Measurements from ENCODE around the gene ANKRD23.

Gene ANKRD23

GRCh38 chr2:96868555-96869280 is 24.9 kb upstream of the ANKRD23 start:
- Histone ChIP-seq H4K8ac (ENCODE audit: low read depth, low read length) (peak overlapping the region; percentile 91), H3K14ac (ENCODE audit: low read length) (peak overlapping the region; percentile 99), H3K79me1 (ENCODE audit: low read length) (peaks cover 47% of the 10 kb centered on the region), H3K36me3 (ENCODE audit: control insufficient read depth in 1 of 2, insufficient read depth in 2 of 2, low read length in 2 of 2) (peaks cover 40 to 48% of the 10 kb centered on the region in 2 experiments), H3K18ac (ENCODE audit: low read length) (peak overlapping the region; percentile 97), H2AFZ (ENCODE audit: insufficient read depth, low read length, poor library complexity) (peak overlapping the region; percentile 64), H3K23ac (ENCODE audit: low read length) (no peak overlapping the region), H3K9me3 (ENCODE audit: insufficient read depth, low read depth, low read length) (peaks cover 2% of the 10 kb centered on the region), H3K4ac (ENCODE audit: low read depth, low read length) (peak overlapping the region; percentile 100), H3K4me2 (ENCODE audit: low read length) (peak overlapping the region; percentile 83), H2BK120ac (ENCODE audit: insufficient read depth, low read length, poor library complexity) (peak overlapping the region; percentile 98), H2BK5ac (ENCODE audit: low read depth, low read length, poor library complexity) (peak overlapping the region; percentile 99), H2AK5ac (ENCODE audit: low read length) (peak overlapping the region; percentile 84), H4K12ac (ENCODE audit: low read depth, low read length) (peak overlapping the region; percentile 76), H3K9ac (ENCODE audit: low read length) (peak overlapping the region; percentile 97), H3K79me2 (ENCODE audit: control insufficient read depth, insufficient read depth, low read length, poor library complexity) (peaks cover 48% of the 10 kb centered on the region), H4K91ac (ENCODE audit: low read depth, low read length) (peak overlapping the region; percentile 98), H3K27me3 (ENCODE audit: insufficient read depth, low read length) (no peaks in the 10 kb centered on the region), H3K4me3 (ENCODE audit: low read depth, low read length) (peak overlapping the region; percentile 91), H3K27ac (ENCODE audit: low read depth, low read length) (peak overlapping the region; percentile 93), H3K4me1 (ENCODE audit: control insufficient read depth in 1 of 2, insufficient read depth in 2 of 2, low read length in 2 of 2) (peaks cover 31 to 37% of the 10 kb centered on the region in 2 experiments), H2BK12ac (ENCODE audit: low read length) (no peak overlapping the region)
- DNase-seq = peak in 1 of 2 donors; percentile 59
- no CpG with 5 or more reads among the region's 76 CpGs for WGBS (ENCODE audit: extremely low coverage, insufficient coverage, insufficient read length)

- Histone ChIP-seq H3K27ac (ENCODE audit: low read depth, low read length) (peak overlapping the region; percentile 93), H3K14ac (ENCODE audit: low read length) (peak overlapping the region; percentile 94), H3K27me3 (ENCODE audit: insufficient read depth, low read length) (no peaks in the 10 kb centered on the region), H3K4ac (ENCODE audit: low read depth, low read length) (peak overlapping the region; percentile 100), H2AK5ac (ENCODE audit: low read length) (peak overlapping the region; percentile 81), H3K9me3 (ENCODE audit: insufficient read depth, low read depth, low read length) (no peaks in the 10 kb centered on the region), H3K4me2 (ENCODE audit: low read length) (peak overlapping the region; percentile 83), H2AFZ (ENCODE audit: insufficient read depth, low read length, poor library complexity) (peak overlapping the region; percentile 57), H3K36me3 (ENCODE audit: control insufficient read depth in 1 of 2, insufficient read depth in 2 of 2, low read length in 2 of 2) (peaks cover 48 to 55% of the 10 kb centered on the region in 2 experiments), H3K79me1 (ENCODE audit: low read length) (peaks cover 41% of the 10 kb centered on the region), H3K23ac (ENCODE audit: low read length) (no peak overlapping the region), H4K8ac (ENCODE audit: low read depth, low read length) (peak overlapping the region; percentile 91), H2BK5ac (ENCODE audit: low read depth, low read length, poor library complexity) (peak overlapping the region; percentile 99), H2BK12ac (ENCODE audit: low read length) (peak overlapping the region; percentile 53), H3K9ac (ENCODE audit: low read length) (peak overlapping the region; percentile 87), H3K4me1 (ENCODE audit: control insufficient read depth in 1 of 2, insufficient read depth in 2 of 2, low read length in 2 of 2) (peaks cover 24 to 30% of the 10 kb centered on the region in 2 experiments), H3K79me2 (ENCODE audit: control insufficient read depth, insufficient read depth, low read length, poor library complexity) (peaks cover 45% of the 10 kb centered on the region), H4K12ac (ENCODE audit: low read depth, low read length) (peak overlapping the region; percentile 76), H3K18ac (ENCODE audit: low read length) (peak overlapping the region; percentile 97), H4K91ac (ENCODE audit: low read depth, low read length) (peak overlapping the region; percentile 98), H3K4me3 (ENCODE audit: low read depth, low read length) (peak overlapping the region; percentile 91), H2BK120ac (ENCODE audit: insufficient read depth, low read length, poor library complexity) (peak overlapping the region; percentile 77)
- no peak for DNase-seq
- WGBS (ENCODE audit: extremely low coverage, insufficient coverage, insufficient read length) = no CpG with 5 or more reads among the region's 27 CpGs
Measured at GRCh38 chr2:96867756-96868554, 24.1 kb upstream of the ANKRD23 start.

GRCh38 chr2:96866986-96867755 is 23.4 kb upstream of the ANKRD23 start:
- peak overlapping the region; percentile 98 for H4K91ac ChIP-seq (ENCODE audit: low read depth, low read length)
- no peak overlapping the region for H2AFZ ChIP-seq (ENCODE audit: insufficient read depth, low read length, poor library complexity)
- peak overlapping the region; percentile 91 for H3K4me3 ChIP-seq (ENCODE audit: low read depth, low read length)
- no peak overlapping the region for H2BK120ac ChIP-seq (ENCODE audit: insufficient read depth, low read length, poor library complexity)
- no peak overlapping the region for H2AK5ac ChIP-seq (ENCODE audit: low read length)
- no CpG with 5 or more reads among the region's 22 CpGs for WGBS (ENCODE audit: extremely low coverage, insufficient coverage, insufficient read length)
- no peak overlapping the region for H3K23ac ChIP-seq (ENCODE audit: low read length)
- H3K27ac ChIP-seq (ENCODE audit: low read depth, low read length) = peak overlapping the region; percentile 93
- peak overlapping the region; percentile 91 for H4K8ac ChIP-seq (ENCODE audit: low read depth, low read length)
- H4K12ac ChIP-seq (ENCODE audit: low read depth, low read length) = no peak overlapping the region
- no peaks in the 10 kb centered on the region for H3K9me3 ChIP-seq (ENCODE audit: insufficient read depth, low read depth, low read length)
- peak overlapping the region; percentile 87 for H3K9ac ChIP-seq (ENCODE audit: low read length)
- DNase-seq = no peak
- H3K14ac ChIP-seq (ENCODE audit: low read length) = peak overlapping the region; percentile 94
- H3K18ac ChIP-seq (ENCODE audit: low read length) = peak overlapping the region; percentile 97
- peak overlapping the region; percentile 83 for H3K4me2 ChIP-seq (ENCODE audit: low read length)
- H3K79me2 ChIP-seq (ENCODE audit: control insufficient read depth, insufficient read depth, low read length, poor library complexity) = peaks cover 45% of the 10 kb centered on the region
- peaks cover 37% of the 10 kb centered on the region for H3K79me1 ChIP-seq (ENCODE audit: low read length)
- H3K36me3 ChIP-seq (ENCODE audit: control insufficient read depth in 1 of 2, insufficient read depth in 2 of 2, low read length in 2 of 2) = peaks cover 54 to 59% of the 10 kb centered on the region in 2 experiments
- no peak overlapping the region for H2BK12ac ChIP-seq (ENCODE audit: low read length)
- H3K4me1 ChIP-seq (ENCODE audit: control insufficient read depth in 1 of 2, insufficient read depth in 2 of 2, low read length in 2 of 2) = peaks cover 20 to 25% of the 10 kb centered on the region in 2 experiments
- H2BK5ac ChIP-seq (ENCODE audit: low read depth, low read length, poor library complexity) = peak overlapping the region; percentile 99
- H3K4ac ChIP-seq (ENCODE audit: low read depth, low read length) = peak overlapping the region; percentile 100
- no peaks in the 10 kb centered on the region for H3K27me3 ChIP-seq (ENCODE audit: insufficient read depth, low read length)

- Histone ChIP-seq H3K23ac (ENCODE audit: low read length) (no peak overlapping the region), H2BK5ac (ENCODE audit: low read depth, low read length, poor library complexity) (peak overlapping the region; percentile 11), H3K4me1 (ENCODE audit: control insufficient read depth in 1 of 2, insufficient read depth in 2 of 2, low read length in 2 of 2) (peaks cover 20 to 25% of the 10 kb centered on the region in 2 experiments), H4K8ac (ENCODE audit: low read depth, low read length) (no peak overlapping the region), H3K9ac (ENCODE audit: low read length) (no peak overlapping the region), H3K27me3 (ENCODE audit: insufficient read depth, low read length) (no peaks in the 10 kb centered on the region), H3K36me3 (ENCODE audit: control insufficient read depth in 1 of 2, insufficient read depth in 2 of 2, low read length in 2 of 2) (peaks cover 59 to 63% of the 10 kb centered on the region in 2 experiments), H2AK5ac (ENCODE audit: low read length) (no peak overlapping the region), H2AFZ (ENCODE audit: insufficient read depth, low read length, poor library complexity) (no peak overlapping the region), H3K9me3 (ENCODE audit: insufficient read depth, low read depth, low read length) (no peaks in the 10 kb centered on the region), H4K12ac (ENCODE audit: low read depth, low read length) (no peak overlapping the region), H3K79me1 (ENCODE audit: low read length) (peaks cover 37% of the 10 kb centered on the region), H2BK120ac (ENCODE audit: insufficient read depth, low read length, poor library complexity) (no peak overlapping the region), H2BK12ac (ENCODE audit: low read length) (no peak overlapping the region), H3K14ac (ENCODE audit: low read length) (no peak overlapping the region), H3K18ac (ENCODE audit: low read length) (peak overlapping the region; percentile 40), H3K4me2 (ENCODE audit: low read length) (no peak overlapping the region), H4K91ac (ENCODE audit: low read depth, low read length) (no peak overlapping the region), H3K4me3 (ENCODE audit: low read depth, low read length) (no peak overlapping the region), H3K79me2 (ENCODE audit: control insufficient read depth, insufficient read depth, low read length, poor library complexity) (peaks cover 45% of the 10 kb centered on the region), H3K27ac (ENCODE audit: low read depth, low read length) (no peak overlapping the region), H3K4ac (ENCODE audit: low read depth, low read length) (peak overlapping the region; percentile 100)
- DNase-seq = no peak
- WGBS (ENCODE audit: extremely low coverage, insufficient coverage, insufficient read length) = no CpG with 5 or more reads among the region's 8 CpGs
Measured at GRCh38 chr2:96866586-96866985, 22.8 kb upstream of the ANKRD23 start.

All from trophoblast cell (in vitro differentiated cells and primary cell).